Activated CD4-positive, alpha-beta memory T cell treated with anti-CD3 and anti-CD28 coated beads, Interleukin-2, amount 10 ng/mL, durations not matched to agents 7 days and 5 days (primary cell): ENCODE data around the gene TAF11L7. TPM values are rescaled to one million over a fixed set of nuclear protein-coding genes. Genes with fewer than 3 reads are reported as not detected.

ENCODE experiments used
- total RNA-seq, 2 experiments: library from RNA; stranded (reverse); gene quantifications; one replicate each; pipeline ENCODE4 v1.2.3, GENCODE V29; 2021

TAF11L7 gene
- total RNA-seq, 2 experiments from 2014 or later: not detected

Other genes starting within 250 kb of the TAF11L7 start
- gene TAF11L2, start 87.5 kb downstream of the TAF11L7 start, total RNA-seq: not detected
- gene TAF11L3, start 67.4 kb downstream of the TAF11L7 start, total RNA-seq: not detected
- gene TAF11L4, start 64.0 kb downstream of the TAF11L7 start, total RNA-seq: not detected
- not detected for gene TAF11L5, start 60.5 kb downstream of the TAF11L7 start, total RNA-seq
- gene TAF11L6, start 57.1 kb downstream of the TAF11L7 start, total RNA-seq: not detected
- not detected for gene TAF11L8, start 5.2 kb upstream of the TAF11L7 start, total RNA-seq
- not detected for gene TAF11L9, start 8.6 kb upstream of the TAF11L7 start, total RNA-seq
- not detected for gene TAF11L10, start 12.1 kb upstream of the TAF11L7 start, total RNA-seq
- gene TAF11L11, start 18.4 kb upstream of the TAF11L7 start, total RNA-seq: not detected
- not detected for gene TAF11L12, start 24.6 kb upstream of the TAF11L7 start, total RNA-seq
- not detected for gene TAF11L13, start 46.3 kb upstream of the TAF11L7 start, total RNA-seq
- not detected for gene TAF11L14, start 48.7 kb upstream of the TAF11L7 start, total RNA-seq